ENCODE results near the gene BRIP1.

DNA sequence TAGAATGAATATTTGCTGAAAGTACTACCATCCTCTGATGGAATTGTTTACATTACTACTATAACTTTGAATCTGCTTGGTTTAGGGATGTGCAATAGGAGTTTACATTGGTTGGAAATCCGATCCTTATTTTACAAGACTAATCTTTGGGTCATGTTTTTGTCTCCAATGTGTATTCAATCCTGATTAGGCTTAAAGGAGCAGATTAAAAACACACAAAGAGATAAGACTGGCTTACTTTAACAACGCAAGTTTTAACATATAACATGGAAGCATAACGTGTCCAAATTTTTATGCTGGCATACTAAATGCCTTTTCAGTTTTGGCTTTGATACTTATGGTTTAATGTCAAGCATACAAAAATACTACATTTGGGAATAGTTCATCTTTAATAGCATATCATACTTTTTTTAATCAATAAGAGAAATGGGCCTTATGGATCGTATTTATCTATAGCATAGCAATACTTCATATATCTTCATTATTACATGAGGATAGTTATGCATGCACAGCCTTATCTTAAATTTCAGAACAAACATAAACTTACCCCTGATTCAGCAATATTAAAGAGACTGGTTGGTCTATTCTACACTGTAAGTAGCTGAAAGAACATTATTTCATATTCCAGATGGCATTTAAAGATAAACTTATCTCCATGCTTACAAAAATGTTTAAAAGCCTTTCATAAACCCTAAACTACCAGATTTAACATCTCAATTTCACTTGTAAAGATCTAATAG, 202.4 kb downstream of the BRIP1 start:
- TF ChIP-seq POLR2AphosphoS5 (IDR thresholded peaks at IDR 0.05; ENCODE audit: low read depth, low read length) = no peak
- TF ChIP-seq, protein P1, sequence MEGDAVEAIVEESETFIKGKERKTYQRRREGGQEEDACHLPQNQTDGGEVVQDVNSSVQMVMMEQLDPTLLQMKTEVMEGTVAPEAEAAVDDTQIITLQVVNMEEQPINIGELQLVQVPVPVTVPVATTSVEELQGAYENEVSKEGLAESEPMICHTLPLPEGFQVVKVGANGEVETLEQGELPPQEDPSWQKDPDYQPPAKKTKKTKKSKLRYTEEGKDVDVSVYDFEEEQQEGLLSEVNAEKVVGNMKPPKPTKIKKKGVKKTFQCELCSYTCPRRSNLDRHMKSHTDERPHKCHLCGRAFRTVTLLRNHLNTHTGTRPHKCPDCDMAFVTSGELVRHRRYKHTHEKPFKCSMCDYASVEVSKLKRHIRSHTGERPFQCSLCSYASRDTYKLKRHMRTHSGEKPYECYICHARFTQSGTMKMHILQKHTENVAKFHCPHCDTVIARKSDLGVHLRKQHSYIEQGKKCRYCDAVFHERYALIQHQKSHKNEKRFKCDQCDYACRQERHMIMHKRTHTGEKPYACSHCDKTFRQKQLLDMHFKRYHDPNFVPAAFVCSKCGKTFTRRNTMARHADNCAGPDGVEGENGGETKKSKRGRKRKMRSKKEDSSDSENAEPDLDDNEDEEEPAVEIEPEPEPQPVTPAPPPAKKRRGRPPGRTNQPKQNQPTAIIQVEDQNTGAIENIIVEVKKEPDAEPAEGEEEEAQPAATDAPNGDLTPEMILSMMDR (IDR thresholded peaks at IDR 0.05) = no peak
